SH-SY5Y (cell line): ENCODE data around the gene WBP2.

Experiments used
- GATA2 ChIP-seq: IDR thresholded peaks from 2 replicates; pipeline ENCODE4 v1.6.1; 2011; ENCODE audit warnings: mild to moderate bottlenecking, low read depth, low read length
- GATA3 ChIP-seq: IDR thresholded peaks from 2 replicates; pipeline ENCODE4 v1.6.1; 2011; ENCODE audit warnings: low read depth, mild to moderate bottlenecking, low read length, moderate library complexity

- TF ChIP-seq GATA2 (no peak), GATA3 (no peak)
Observed at GRCh38 chr17:75864448-75864871, 9.3 kb upstream of the WBP2 start.
